Islet precursor cell (in vitro differentiated cells): ENCODE data around the gene ATAD3C.
"Not testable (repeated sequence)": the region's sequence is repeated elsewhere in the genome, so short reads cannot be mapped to it uniquely, and the experiment has no call there.

Source experiments
- DNase-seq: peaks from one replicate; pipeline ENCODE4 v3.0.0-alpha.2; 2018

ATAD3C gene

DNA sequence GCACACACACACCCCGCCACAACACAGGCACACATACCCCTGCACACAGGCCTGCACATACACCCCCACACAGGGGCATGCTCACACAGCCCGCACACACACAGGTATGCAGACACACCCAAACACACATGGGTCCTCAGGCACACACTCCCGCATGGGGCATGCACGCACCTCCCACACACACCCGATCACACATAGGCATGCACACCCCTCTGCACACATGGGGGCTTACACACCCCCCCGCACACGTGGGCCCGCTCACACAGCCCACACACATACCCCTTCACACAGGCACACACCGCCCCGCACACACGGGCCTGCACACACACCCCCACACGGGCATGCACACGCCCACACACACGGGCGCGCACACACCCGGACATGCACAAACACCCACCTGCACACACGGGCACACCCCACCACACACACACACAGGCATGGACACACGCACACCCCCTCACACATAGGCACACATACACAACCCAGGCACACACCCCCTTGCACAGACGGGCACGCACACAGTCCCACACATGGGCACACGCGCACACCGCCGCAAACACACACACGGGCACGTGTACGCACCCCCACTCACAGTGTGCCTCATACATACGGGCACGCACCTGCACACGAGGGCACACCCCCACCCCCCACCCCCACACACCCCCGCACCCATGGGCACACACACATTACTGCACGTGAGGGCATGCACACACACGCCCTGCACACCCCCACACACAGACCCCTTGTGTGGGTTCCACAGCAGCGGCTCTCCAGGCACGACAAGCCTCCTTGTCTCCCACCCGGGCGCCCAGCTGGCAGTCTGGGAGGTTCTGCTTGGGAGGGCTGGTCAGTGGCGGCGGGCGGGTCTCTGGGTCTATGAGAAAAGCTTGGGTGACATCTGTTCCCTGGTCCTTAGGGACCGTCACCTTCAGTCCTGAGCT lies 30.3 kb downstream of the ATAD3C start:
- no peak for DNase-seq

DNA sequence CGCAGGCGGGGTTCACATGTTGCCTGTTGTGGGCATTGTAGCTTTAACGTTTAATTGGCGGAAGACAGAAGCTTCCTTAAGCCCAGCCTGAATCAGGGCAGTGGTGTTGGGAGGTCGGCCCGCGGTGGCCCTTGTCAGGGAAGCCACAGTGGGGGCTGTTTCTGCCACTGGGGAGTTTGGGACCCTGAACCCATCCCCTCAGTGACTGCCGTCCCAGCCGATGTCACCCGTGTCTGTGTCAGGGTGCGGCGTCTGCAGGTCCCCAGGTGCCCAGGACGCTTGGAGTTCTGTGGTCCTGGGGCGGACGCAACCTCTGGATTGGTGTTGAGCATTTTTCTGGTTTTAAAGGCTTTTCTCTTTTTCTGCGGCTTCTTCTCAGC lies 31.0 kb downstream of the ATAD3C start:
- DNase-seq, result not testable (repeated sequence)

- not testable (repeated sequence) for DNase-seq
Observed at GRCh38 chr1:1481811-1482210, 32.3 kb downstream of the ATAD3C start.

DNA sequence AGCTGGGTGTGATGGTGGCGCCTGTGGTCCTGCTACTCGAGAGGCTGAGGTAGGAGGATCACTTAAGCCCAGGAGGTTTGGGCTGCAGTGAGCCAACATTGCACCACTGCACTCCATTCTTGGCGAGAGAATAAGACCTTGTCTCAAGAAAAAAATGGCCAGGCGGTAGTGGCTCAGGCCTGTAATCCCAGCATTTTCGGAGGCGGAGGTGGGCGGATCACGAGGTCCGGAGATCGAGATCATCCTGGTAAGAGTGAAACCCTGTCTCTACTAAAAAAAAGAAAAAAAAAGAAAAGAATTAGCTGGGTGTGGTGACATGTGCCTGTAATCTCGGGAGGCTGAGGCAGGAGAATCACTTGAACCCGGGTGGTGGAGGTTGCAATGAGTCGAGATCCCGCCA lies 33.4 kb downstream of the ATAD3C start:
- no peak for DNase-seq

GRCh38 chr1:1483714-1484113 lies 34.2 kb downstream of the ATAD3C start:
- DNase-seq, result no peak

- DNase-seq, result not testable (repeated sequence)
Observed at GRCh38 chr1:1484976-1485750, 35.7 kb downstream of the ATAD3C start.

DNA sequence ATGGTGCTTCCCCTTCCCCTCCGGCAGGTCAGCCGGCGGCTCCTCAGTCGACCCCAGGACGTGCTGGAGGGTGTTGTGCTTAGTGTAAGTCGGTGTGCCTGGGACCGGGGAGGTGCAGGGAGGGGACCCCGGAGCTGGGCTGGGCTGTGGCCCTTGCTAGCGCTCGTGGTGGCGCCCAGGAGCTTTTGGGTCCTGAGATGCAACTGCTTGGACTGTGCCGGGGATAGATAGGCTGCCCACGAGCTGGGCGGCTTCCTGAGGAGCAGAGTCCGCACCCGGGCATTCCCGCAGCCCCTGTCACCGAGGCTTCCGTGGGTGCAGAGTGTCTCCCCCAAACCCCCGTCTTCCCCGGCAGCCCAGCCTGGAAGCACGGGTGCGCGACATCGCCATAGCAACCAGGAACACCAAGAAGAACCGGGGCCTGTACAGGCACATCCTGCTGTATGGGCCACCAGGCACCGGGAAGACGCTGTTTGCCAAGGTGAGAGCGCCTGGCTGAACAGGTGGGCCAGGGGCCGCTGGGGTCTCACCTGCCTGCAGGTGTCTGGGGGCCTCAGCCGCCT lies 36.3 kb downstream of the ATAD3C start:
- DNase-seq, result not testable (repeated sequence)

- no peak for DNase-seq
Observed at GRCh38 chr1:1487701-1488100, 38.2 kb downstream of the ATAD3C start.

- no peak for DNase-seq
Observed at GRCh38 chr1:1489231-1489630, 39.7 kb downstream of the ATAD3C start.

DNA sequence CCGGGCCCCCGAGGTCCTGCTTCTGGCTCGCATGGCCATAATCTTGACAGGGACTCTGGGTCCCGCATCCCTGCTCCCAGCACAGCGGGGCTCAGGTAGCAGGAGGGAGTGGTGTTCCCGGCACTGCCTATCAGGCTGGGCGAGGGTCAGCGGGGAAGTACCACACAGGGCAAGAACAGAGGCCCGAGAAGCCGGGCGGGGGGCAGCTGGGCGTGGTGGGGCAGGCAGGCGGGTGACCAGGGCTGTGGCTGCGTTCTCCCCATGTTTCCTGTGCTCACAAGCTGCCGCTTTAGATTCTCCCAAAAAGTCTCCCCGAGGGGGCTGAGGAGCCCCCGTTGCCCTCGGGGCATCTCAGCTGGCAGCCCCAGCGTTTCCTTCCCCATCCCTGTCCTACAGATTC lies 40.4 kb downstream of the ATAD3C start:
- no peak for DNase-seq

GRCh38 chr1:1490633-1491230 lies 41.2 kb downstream of the ATAD3C start:
- no peak for DNase-seq

GRCh38 chr1:1491601-1492000 lies 42.1 kb downstream of the ATAD3C start:
- no peak for DNase-seq

- DNase-seq, result not testable (repeated sequence)
Observed at GRCh38 chr1:1494311-1494710, 44.8 kb downstream of the ATAD3C start.

GRCh38 chr1:1495461-1495975 lies 46.0 kb downstream of the ATAD3C start:
- DNase-seq, result not testable (repeated sequence)

- peak; percentile 94 for DNase-seq
Observed at GRCh38 chr1:1504777-1505365, 55.4 kb downstream of the ATAD3C start.

GRCh38 chr1:1505366-1505798 lies 55.9 kb downstream of the ATAD3C start:
- not testable (repeated sequence) for DNase-seq

DNA sequence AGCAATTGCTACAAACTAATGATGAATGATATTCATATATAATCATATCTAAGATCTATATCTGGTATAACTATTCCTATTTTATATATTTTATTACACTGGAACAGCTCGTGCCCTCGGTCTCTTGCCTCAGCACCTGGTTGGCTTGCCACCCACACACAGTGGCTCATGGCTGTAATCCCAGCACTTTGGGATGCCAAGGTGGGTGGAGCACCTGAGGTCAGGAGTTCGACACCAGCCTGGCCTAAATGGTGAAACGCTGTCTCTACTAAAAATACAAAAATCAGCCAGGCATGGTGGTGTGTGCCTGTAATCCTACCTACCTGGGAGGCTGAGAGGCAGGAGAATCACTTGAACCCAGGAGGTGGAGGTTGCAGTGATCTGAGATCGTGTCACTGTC lies 56.3 kb downstream of the ATAD3C start:
- not testable (repeated sequence) for DNase-seq

DNA sequence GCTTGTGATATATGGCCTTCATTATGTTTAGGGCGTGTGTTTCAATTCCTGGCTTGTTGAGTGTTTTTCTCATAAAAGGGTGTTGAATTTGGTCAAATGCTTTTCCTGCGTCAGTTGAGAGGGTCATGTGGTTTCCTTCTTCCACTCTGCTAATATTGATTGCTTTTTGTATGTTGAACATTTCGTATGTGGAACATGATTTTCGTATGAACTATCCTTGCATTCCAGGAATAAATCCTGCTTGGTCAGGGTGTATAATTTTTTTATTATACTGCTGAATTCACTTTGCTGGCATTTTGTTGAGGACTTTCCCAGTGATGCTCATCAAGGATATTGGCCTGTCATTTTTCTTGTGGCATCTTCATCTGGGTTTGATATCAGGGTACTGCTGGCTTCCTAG lies 57.8 kb downstream of the ATAD3C start:
- DNase-seq, result no peak

- DNase-seq, result not testable (repeated sequence)
Observed at GRCh38 chr1:1508775-1509464, 59.4 kb downstream of the ATAD3C start.

- DNase-seq, result not testable (repeated sequence)
Observed at GRCh38 chr1:1509465-1509850, 60.0 kb downstream of the ATAD3C start.

DNA sequence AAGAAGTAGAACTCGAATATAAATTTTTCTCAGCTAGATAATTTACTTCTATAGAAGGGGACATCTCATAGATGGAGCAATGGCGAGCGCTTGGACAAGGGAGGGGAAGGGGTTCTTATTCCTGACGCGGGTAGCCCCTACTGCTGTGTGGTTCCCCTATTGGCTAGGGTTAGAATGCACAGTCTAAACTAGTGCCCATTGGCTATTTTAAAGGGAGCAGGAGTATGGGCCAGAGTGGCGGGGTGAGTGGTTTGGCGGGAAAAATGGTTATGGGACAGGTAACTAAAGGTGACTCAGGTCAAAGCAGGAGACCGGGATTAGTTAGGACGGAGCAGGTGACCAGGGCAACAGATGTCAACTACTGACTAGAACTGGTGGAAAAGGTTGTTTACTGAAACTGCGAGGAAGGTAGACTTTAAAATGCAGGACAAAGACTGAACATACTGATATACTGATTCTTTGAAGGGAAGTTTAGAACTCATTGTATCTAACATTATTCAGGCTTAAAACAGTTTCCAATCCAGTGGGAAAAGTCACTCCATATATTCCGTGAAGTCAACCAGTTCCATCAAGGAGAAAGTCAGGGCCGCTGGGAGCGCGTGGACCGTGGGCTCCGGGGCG lies 61.5 kb downstream of the ATAD3C start:
- peak; percentile 69 for DNase-seq
